Uterus (tissue), 2 donors: ENCODE results near the gene CSGALNACT2.

Experiments used
- CTCF ChIP-seq, 4 experiments: fragments of 200-600 bp in 2 of 4; fragments of 450-650 bp in 2 of 4; sonication (generic) in 2 of 4; IDR thresholded peaks; one replicate each; pipeline ENCODE4 v1.5.1; 2016 to 2019; ENCODE audit warnings: antibody characterized with exemption in 4 of 4, mild to moderate bottlenecking in 2 of 4, moderate library complexity in 1 of 4
- POLR2A ChIP-seq, 2 donors: fragments of 450-650 bp; IDR thresholded peaks; one replicate each; pipeline ENCODE4 v1.6.1; 2016; ENCODE audit warnings: antibody characterized with exemption in 2 of 2, mild to moderate bottlenecking in 1 of 2, moderate library complexity in 1 of 2

- no peak for TF ChIP-seq CTCF (IDR thresholded peaks at IDR 0.05)
- TF ChIP-seq POLR2A (IDR thresholded peaks at IDR 0.05): no peak
Observed at GRCh38 chr10:43091846-43092245, 46.4 kb upstream of the CSGALNACT2 start.
